ENCODE results near the gene FCMR.

The FCMR gene, protein sequence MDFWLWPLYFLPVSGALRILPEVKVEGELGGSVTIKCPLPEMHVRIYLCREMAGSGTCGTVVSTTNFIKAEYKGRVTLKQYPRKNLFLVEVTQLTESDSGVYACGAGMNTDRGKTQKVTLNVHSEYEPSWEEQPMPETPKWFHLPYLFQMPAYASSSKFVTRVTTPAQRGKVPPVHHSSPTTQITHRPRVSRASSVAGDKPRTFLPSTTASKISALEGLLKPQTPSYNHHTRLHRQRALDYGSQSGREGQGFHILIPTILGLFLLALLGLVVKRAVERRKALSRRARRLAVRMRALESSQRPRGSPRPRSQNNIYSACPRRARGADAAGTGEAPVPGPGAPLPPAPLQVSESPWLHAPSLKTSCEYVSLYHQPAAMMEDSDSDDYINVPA

DNA sequence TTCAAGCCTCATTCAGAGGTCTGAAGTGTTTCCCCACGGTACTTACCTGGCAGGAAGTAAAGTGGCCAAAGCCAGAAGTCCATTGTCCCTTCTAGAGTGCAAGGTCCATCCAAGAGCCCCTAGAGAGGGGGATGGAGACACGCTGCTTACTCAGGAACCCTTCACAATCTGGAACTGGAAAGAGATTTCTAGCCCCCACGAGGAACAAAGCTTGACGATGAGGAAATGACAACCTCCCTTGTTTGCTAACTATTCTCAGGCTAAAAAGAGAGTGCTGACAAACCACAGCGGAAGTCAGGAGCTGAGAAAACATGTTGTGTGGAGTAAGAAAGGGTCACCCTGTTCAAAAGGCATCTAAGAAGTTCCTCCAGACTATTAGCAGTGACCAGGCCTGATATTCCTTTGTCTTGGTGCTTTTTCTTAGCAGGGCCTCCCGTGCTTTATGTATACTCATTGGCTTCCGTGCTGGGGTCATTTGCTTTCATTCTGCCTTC, at the start of gene FCMR:
Gene FCMR, minus strand, starts transcription at position 170 of the 494 bp plus-strand sequence. Its CDS starts 87 bp downstream, at position 83.
- no peak for DNase-seq (ENCODE audit: low read depth in 3 of 3, low spot score in 1 of 3)

DNA sequence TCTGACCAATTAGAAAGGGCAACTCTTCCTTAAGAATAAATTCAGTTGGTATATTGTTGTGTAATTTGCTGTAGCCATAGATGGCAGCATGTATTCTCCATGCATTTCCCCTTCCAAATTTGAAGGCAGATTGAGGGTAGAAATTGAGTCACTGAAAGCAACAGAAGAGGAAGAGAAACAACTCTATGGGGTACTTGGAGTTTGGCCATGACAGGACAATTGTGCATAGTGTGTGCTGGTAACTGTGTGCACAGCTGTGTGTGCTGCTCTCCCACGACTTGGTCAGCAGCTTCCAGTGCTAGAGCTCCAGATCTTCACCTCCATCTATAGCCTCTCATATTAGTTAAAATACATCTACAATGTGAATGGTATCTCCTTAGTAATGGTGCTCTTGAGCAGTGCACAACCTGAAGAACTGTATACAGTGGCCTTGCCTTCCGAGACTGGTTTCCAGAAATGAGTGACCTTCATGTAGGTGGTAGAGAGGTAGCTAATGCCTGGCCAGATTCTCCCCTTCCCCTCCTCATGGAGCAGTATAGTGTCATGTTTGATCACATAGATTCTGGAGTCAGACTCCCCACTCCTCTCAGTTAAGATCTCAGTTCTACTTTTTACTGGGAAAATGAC, 49.4 kb upstream of the FCMR start:
- no peak for DNase-seq (ENCODE audit: low read depth in 3 of 3, low spot score in 1 of 3)

DNA sequence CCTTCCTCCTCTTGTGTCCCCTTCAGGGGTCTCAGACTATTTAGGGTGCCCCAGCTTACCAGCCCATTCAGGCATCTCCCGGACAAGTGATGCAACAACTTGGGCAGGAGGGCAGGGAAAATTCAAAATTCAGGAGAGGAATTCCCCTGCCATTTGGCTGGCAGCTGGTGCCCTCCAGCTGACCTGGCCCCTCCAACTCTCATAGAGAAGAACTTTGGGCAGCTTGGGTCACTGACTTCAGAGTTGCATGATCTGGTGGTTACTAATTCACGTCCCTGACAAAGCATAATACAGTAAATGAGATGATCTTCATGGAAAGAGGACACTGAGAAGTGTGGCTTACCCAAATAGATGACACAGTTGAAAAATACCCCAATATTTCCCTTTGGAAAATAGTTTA, 48.7 kb upstream of the FCMR start, which contains the start of gene FCAMR:
Gene FCAMR, minus strand, starts transcription at position 15 of the 400 bp plus-strand sequence. CDS start 335 bp downstream, outside the sequence.
- DNase-seq (ENCODE audit: low read depth in 3 of 3, low spot score in 1 of 3) = no peak

DNA sequence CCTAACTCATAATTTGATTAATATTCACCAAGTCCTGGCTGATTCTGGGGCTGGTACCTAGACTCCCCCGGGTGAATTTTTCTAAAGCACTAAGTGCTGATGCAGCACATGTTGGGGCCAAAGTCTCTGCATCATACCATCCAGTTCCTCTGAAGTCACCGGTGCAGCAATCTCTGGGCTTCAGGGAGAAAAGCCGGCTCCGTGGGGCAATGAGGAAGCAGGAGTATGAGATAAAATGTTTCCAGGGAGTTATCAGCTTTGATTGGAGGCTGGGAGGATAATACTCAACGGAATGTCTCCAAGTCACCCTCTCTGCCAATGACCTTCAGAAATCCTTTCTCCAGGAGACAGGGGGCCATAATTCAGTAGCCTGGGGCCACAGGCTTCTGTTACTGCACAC, 47.3 kb upstream of the FCMR start:
- DNase-seq (ENCODE audit: low read depth in 3 of 3, low spot score in 1 of 3) = no peak

DNA sequence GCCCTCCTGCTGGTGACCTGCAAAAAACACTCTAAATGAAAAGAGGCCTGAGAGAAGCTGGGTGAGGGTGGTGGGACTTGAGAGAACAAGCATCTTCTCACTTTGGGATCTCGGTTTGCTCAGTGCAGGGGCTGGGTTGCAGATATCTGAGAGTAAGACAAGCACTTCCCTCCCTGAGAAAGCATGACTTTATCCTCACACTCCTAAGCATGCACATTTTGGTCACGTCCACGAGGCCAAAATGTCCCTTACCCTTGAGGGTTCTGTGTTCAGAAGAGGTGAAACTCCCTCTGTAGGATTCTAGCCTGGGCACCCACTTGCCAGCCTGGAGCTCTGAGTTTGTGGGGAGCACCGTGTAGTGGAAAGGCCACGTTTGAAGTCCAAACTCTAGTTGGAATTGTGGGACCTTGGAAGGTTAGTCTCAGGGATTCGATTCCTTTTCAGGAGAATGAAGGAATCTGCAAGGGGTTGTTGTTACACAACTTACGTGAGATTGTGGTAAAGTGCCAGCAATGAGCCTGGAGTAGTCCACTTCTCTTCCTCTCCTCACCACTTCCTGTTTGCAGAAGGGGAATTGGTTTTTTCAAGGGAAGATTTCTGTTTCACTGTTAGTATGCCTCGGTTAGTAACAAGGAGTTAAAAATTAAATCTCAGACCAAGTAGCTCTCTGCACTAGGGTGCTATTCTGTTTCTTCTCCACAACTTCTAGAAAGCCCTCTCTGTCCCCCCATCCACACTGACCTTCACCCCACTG, 45.5 kb upstream of the FCMR start:
- DNase-seq (ENCODE audit: low read depth in 3 of 3, low spot score in 1 of 3) = no peak

DNA sequence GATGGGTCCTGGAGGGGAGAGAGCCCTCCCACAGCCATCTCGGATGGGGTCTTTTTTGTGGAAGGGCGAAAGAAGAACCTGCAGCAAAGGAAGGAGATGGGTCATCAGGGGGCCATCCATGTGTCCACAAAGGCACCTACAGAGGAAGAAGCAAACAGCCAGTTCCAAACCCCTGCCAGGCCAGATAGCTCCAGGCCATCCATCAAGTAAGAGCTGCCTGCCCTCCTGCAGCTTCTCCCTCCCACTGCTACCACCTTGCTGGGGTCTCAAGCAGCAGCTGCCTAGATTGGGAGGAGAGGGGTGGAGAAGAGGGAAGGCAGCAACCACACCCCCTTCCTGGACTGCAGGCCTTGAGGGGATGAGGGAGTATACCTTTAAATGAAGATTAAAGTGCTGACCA, 44.0 kb upstream of the FCMR start:
- no peak for DNase-seq (ENCODE audit: low read depth in 3 of 3, low spot score in 1 of 3)

DNA sequence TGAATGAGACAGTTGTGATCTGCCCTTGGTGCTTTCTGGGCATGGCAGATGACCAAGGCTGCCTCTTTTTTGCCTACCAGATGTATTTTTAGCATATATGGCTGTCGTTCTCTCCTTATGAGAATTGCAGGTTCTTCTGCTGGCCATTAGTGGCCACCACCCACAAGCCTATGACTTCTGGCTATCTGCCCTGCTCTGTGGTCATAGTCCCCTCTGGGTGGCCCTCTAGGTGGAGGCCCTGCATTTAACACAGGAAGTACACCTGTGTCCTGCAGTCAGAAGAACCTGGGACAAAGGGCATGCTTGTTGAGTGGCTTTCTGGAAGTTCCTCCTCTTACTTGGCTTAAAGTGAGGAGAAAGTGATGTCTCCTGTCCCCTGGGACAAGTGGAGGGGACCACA, 42.0 kb upstream of the FCMR start:
- DNase-seq (ENCODE audit: low read depth in 3 of 3, low spot score in 1 of 3) = no peak

DNA sequence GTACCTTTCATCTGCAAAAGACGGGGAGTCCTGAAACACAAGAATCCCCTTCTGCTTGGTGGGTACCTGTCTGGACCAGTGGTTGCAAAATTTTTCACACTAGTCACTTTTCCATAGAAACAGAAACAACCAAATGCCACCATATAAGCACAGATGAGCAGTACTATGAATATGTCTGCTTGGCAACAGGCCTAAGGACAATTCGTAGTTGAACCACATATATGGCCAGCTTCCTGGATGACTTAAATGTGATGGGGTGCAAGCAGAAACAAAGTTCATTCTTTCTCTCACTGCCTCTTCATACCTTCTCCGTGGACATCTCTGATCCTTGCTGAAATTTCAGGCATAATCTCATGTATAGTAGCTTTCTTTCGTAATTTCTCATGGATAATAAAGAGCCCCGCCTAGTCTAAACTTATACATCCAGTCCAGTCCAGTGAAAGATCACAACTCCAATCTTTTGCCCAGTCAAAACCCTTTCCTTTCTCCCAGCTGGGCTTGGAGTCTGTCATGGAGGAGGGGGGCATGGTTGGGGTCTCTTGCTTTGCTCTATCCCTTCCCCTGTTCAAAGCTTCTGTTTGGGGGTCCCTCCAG, 41.5 kb upstream of the FCMR start:
- DNase-seq (ENCODE audit: low read depth in 3 of 3, low spot score in 1 of 3) = no peak

DNA sequence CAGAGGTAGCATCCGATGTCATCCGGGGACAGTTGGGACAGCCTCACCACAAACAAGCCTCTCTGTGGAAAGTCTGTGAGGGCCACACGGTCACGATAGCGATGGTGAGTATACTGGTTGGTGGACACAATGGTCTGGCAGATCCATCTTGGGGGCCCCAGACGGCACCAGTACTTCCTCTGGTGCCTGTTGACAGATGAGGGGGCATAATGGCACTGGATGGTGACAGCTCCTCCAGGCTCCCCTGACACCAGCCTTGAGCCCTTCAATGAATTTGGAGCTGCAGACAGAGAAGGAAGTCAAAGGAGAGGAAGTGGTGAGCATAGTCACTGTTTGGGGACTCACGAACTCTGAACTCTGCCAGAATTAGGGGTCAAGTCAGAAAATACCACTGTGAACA, 40.5 kb upstream of the FCMR start:
- DNase-seq (ENCODE audit: low read depth in 3 of 3, low spot score in 1 of 3) = no peak

DNA sequence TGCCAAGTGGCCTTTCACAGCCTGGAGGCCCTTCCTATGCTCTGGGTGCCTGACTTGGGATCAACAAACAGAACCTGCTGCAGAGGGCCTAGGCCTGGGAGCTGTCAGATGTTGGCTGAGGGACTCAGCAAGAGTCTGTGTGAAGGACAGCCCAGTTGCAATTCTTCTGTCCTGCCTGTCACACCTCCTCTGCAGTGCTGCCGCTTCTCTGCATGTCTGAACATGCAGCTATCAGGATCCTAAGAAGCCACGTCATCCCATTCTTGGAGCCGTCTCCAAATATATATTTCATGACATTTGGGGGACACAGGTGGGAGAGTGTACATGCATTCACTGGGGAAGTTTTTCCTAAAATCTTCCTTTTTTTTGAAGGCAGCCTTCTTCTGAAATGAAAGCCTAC, 39.9 kb upstream of the FCMR start:
- DNase-seq (ENCODE audit: low read depth in 3 of 3, low spot score in 1 of 3) = no peak

DNA sequence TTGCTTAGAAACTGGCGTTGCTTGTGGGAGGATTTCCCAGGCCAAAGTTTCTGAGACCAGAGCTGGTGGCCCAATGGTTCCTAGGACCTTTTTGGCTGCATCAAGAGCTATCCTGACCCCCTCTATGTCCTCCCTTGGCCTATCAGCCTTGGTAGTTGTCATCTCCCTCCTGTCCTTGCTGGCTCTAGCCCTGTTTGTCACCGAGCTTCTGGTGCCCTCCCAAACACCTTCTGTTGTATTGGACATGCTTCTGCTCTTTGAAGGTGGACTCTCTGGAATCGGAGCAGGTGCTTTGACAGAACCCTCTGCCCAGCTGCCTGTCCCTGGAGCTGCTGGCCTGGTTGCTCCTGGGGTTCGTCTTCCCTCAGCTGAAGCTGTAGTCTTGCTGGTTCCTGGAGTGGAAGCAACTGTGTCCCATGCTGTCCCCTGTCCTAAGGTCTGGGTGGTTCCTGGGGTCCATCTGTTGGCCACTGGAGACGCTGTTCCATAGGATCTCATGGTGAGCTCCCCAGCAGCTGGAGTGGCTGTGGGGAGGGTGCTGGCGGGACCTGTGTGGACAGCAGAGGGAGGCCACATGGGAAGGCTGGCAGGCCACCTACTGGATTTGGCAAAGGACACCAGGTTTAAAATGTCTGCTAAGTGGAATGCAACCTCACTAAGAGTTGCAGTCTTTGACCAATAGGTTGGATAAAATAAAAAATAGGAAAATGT, 39.1 kb upstream of the FCMR start:
- DNase-seq (ENCODE audit: low read depth in 3 of 3, low spot score in 1 of 3) = no peak

DNA sequence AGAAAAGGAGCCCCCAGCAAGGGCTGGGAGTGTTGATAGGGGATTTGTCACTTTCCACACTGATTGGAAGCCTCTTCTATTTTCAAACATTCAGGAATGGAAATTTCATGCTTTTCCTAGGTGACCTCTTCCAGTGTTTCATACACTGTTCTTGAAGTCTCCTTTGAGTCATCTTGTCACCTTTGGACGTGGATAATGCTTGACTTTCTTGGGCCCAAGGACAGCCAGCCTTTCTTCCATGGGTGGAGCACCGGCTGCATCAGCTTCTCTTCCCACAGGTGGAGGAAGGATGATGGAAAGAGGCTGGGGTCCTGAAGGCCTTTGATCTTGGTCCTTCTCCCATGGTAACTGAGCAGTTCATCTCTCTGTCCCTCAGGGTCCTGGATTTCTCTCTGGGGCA, 36.4 kb upstream of the FCMR start:
- DNase-seq (ENCODE audit: low read depth in 3 of 3, low spot score in 1 of 3) = no peak

DNA sequence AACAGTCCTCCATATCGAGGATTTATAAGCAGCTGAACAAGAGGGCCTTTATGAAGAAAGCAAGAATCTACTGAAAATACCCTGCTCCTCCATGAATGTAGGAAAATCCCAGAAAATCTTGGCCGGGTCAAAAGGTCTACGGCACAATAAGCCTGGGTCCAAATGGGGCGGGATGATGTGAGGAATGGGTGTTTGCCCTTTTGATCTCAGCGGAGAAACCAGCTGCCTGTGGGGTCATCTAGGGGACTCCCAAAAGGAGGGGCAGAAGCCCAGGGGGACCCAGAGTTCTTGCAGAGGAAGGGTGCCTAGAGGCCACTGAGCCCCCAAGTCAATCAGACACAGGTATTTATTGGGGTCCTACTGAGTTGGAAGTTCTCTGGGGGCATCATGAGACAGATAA, 35.9 kb upstream of the FCMR start:
- no peak for DNase-seq (ENCODE audit: low read depth in 3 of 3, low spot score in 1 of 3)

DNA sequence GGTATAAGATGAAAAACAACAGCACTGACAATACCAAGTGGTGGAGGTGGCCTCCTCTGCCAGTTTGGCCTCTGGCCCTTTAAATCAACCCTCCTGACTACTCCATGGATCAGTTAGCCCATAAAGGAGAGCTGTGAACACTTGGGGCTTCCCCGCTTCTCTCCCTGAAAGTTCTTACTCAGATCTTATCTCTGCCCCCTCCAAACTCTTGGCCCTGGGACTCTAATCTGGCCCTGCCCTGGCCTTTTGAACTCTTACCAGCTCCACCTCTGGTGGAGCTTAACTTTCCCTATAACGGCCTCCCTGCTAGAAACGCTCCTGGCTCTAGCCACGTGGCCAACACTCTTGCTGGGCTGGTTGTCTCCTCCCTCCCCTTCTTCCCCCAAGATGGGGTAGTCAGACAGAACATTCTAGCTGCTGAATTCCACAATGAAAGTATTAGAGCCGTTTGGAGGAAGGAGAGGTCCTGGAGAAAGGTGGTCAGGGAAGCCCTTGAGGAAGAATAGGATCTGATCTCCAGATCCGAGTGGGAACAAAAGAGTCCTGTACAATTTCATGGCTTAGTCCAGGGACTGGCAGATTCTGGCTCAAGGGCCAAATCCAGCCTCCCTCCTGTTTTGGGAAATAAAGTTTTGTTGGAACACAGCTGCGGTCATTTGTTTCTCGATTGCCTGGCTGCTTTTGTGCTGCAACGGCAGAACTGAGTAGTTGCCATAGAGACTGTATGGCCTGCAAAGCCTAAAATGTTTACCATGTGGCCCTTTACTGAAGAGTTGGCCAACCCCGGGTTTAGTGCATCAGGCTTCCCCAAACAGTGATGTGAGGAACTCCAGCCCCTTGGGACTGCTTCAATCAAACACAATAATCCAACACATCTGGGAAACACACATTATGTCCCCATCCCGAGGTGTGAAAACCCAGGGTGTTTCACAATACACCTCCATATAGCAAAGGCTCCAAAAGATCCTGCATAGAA, 34.0 kb upstream of the FCMR start:
- no peak for DNase-seq (ENCODE audit: low read depth in 3 of 3, low spot score in 1 of 3)

DNA sequence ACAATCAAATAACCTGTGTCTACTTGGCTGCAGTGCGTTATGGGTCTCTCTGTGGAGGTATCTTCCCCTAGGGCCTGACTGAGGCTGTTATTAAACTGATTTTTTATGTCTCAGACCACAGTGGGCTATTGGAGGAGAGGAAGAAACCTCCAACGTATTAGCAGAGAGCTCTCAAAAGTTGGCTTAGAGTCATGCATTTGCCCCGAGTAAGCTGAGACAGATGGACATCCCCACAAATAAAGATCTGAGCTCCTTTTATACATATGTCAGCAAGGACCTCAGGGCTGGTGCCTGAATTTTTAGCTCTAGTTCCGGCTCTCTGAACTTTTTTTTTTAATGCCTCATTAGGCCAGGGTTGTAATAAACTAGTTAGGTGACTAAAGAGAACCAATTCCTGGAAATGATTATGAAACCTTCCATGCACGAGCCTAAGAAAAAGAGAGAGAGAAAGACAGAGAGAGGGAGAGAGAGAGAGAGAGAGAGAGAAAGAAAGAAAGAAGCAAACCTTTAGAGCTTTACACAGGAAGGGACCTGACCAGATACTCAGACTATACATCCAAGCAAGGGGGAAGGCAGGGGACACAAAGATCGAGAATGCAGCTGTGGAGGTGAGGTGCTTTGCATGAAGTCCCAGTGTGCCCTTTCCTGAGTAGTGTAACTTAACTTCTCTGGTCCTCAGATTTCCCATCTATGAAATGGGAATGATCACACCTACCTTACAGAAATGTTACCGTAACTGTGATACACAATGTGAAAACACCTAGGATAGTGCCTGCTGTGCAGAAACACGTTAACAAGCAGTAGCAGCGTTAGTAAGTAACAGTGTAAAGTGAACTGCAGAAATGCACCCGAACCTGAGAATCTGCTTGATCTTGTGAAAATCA, 33.0 kb upstream of the FCMR start:
- DNase-seq (ENCODE audit: low read depth in 3 of 3, low spot score in 1 of 3) = no peak

DNA sequence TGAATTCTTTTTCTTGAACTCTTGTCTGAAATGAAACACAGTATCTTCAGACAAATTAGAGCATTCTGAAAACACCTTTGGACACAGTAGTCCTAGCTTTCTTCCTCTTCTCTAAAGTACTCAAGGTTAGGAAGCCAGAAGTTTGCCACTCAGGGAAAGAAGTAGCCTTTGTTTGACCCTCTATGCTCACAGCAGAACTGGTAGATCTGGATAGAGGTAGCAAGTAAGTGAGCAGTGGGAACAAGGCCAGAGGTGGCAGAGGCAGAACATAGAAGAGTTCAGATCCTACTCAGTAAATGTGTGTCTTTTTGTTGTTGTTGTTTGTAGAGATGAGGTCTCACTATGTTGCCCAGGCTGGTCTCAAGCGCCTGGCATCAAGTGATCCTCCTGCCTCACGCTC, 31.9 kb upstream of the FCMR start:
- DNase-seq (ENCODE audit: low read depth in 3 of 3, low spot score in 1 of 3) = no peak

DNA sequence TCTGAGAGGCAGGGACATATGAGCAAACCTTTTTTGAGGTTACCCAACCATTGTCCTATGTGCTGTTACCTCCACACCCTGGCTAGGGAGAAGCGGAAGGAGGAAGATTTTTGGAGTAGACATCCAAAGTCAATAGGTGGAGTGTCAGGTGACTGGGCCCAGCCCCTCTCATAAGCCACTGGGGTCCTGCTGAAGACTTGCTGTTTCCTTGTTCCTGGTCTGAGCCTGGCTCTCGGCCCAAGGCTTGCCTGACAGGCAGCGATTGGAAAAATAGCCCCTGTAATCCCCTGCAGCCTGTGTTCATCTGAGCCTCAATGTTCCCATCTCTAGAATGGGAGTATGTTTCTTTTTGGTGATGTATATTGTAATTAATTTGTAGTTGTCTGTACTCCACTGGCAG, 31.4 kb upstream of the FCMR start:
- no peak for DNase-seq (ENCODE audit: low read depth in 3 of 3, low spot score in 1 of 3)

DNA sequence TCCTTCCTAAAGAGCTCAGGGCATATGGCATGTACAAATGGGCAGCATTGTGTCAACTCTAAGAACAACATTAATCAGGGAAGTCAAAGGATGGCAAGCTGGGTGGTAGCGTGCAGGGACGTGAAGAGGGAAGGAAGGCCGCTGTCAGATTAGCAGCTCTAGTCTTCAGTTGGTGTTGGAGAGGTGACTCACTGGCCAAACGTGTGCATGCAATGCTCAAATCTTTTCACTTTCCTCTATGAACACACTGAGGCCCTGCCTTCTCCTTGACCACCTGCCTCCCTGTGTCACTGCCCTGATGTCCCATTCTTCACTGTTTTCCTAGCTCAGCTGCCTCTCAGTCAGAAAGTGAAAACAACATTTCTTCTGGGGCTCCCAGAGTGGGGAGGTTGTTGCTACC, 30.4 kb upstream of the FCMR start:
- no peak for DNase-seq (ENCODE audit: low read depth in 3 of 3, low spot score in 1 of 3)
